GM18505 (cell line): ENCODE data around the gene CSNK2A2.

ENCODE experiments used
- ATAC-seq: cut with Tn5 transposase; IDR thresholded peaks from one replicate; pipeline ENCODE4 v1.9.1; 2021; ENCODE audit not compliant: unreplicated experiment
- POLR2A ChIP-seq: IDR thresholded peaks from 4 replicates; pipeline ENCODE4 v1.6.1; 2011; ENCODE audit warnings: borderline replicate concordance; ENCODE audit not compliant: insufficient read depth, insufficient read length; ENCODE audit errors: extremely low read depth

The CSNK2A2 gene

GRCh38 chr16:58121132-58121531 is 76.8 kb downstream of the CSNK2A2 start:
- no peak for ATAC-seq
- no peak for TF ChIP-seq POLR2A

- no peak for TF ChIP-seq POLR2A
- no peak for ATAC-seq
These were observed 77.7 kb downstream of the CSNK2A2 start for GRCh38 chr16:58120234-58120633.

- TF ChIP-seq POLR2A: no peak
- no peak for ATAC-seq
These were observed 78.4 kb downstream of the CSNK2A2 start for GRCh38 chr16:58119509-58119845.

- no peak for TF ChIP-seq POLR2A
These were observed 79.0 kb downstream of the CSNK2A2 start for GRCh38 chr16:58118801-58119508.

GRCh38 chr16:58116529-58116928 is 81.4 kb downstream of the CSNK2A2 start:
- TF ChIP-seq POLR2A: no peak
- no peak for ATAC-seq

More at GRCh38 chr16:58118801-58119508, 79.0 kb downstream of the CSNK2A2 start:
- ATAC-seq: no peak

GRCh38 chr16:58116081-58116480 is 81.8 kb downstream of the CSNK2A2 start:
- ATAC-seq: no peak
- TF ChIP-seq POLR2A: no peak

- no peak for ATAC-seq
- TF ChIP-seq POLR2A: no peak
These were observed 82.8 kb downstream of the CSNK2A2 start for GRCh38 chr16:58114827-58115825.

- ATAC-seq: no peak
- TF ChIP-seq POLR2A: no peak
These were observed 86.6 kb downstream of the CSNK2A2 start for GRCh38 chr16:58111302-58111627.

- no peak for ATAC-seq
These were observed 87.2 kb downstream of the CSNK2A2 start for GRCh38 chr16:58110571-58111301.

GRCh38 chr16:58109881-58110280 is 88.0 kb downstream of the CSNK2A2 start:
- ATAC-seq: no peak
- TF ChIP-seq POLR2A: no peak

More at GRCh38 chr16:58110571-58111301, 87.2 kb downstream of the CSNK2A2 start:
- no peak for TF ChIP-seq POLR2A

- ATAC-seq: no peak
- TF ChIP-seq POLR2A: no peak
These were observed 88.6 kb downstream of the CSNK2A2 start for GRCh38 chr16:58109330-58109729.
